Measurements from ENCODE around the gene SMC4. TPM values are rescaled to one million over a fixed set of nuclear protein-coding genes. Genes with fewer than 3 reads are reported as not detected.

The SMC4 gene
- total and polyA plus RNA-seq, 11 donors = 14.0 to 27.3 (median 18.4) TPM

DNA sequence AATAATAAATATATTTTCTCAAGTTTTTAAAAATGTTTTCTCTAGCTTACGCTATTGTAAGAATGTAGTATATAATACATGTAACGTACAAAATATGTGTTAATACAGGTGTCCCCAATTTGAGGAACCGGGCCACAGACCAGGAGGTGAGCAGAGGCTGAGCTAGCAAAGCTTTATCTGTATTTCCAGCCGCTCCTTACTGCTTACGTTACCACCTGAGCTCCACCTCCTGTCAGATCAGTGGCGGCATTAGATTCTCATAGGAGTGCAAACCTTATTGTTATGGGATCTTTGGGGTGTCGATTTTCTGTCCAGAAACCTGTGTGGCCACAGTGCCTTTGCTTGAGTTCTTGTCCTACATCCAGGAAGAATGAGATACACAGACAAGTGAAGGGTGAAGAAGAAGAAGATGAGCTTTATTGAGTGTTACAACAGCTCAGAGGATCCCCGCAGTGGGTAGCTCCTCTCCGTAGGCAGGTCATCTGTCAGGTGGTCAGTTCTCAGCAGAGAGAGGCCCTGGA, 60.1 kb downstream of the SMC4 start:
- Histone ChIP-seq H3K9me3 (no peaks in the 10 kb centered on the region), H3K4me3 (no peak overlapping the region), H3K27me3 (no peaks in the 10 kb centered on the region), H3K27ac (no peak overlapping the region), H3K36me3 (no peaks in the 10 kb centered on the region), H3K4me1 (no peaks in the 10 kb centered on the region)
- intact Hi-C loops (cut with DNase I) = no loop called here
- 89 to 95% (median 93%) methylated on average over 9 of the region's 9 CpGs for WGBS, 4 donors
- ATAC-seq (no peak), DNase-seq (no peak)
- TF ChIP-seq POLR2A (IDR thresholded peaks at IDR 0.05) = no peak
- TF ChIP-seq, protein P1, sequence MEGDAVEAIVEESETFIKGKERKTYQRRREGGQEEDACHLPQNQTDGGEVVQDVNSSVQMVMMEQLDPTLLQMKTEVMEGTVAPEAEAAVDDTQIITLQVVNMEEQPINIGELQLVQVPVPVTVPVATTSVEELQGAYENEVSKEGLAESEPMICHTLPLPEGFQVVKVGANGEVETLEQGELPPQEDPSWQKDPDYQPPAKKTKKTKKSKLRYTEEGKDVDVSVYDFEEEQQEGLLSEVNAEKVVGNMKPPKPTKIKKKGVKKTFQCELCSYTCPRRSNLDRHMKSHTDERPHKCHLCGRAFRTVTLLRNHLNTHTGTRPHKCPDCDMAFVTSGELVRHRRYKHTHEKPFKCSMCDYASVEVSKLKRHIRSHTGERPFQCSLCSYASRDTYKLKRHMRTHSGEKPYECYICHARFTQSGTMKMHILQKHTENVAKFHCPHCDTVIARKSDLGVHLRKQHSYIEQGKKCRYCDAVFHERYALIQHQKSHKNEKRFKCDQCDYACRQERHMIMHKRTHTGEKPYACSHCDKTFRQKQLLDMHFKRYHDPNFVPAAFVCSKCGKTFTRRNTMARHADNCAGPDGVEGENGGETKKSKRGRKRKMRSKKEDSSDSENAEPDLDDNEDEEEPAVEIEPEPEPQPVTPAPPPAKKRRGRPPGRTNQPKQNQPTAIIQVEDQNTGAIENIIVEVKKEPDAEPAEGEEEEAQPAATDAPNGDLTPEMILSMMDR (IDR thresholded peaks at IDR 0.05) = no peak

DNA sequence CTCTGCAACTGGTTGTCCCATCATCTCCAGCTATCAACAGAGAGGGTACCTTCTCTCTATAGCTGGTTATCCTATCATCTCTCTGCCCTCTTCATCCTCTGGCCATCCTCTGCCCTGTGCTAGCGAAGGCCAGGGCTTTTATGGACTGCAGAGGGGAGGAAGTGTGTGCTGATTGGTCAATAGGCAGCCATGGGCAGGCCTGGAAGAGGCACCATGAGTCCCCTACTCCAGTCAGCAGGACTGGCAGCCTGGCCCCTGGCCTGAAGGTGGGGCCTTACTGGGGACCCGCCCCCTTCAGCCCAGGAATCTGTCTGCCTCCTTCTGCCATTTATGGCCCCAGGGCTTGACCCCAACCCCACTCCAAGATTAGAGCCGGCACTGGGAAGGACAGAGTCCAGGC, 60.6 kb downstream of the SMC4 start:
- 72 to 83% (median 80%) methylated on average over 2 to 3 of the region's 3 CpGs for WGBS, 4 donors
- Histone ChIP-seq H3K36me3 (no peaks in the 10 kb centered on the region), H3K27ac (no peak overlapping the region), H3K4me3 (no peak overlapping the region), H3K9me3 (no peaks in the 10 kb centered on the region), H3K27me3 (no peaks in the 10 kb centered on the region), H3K4me1 (peaks cover 0 to 3% (median 0%) of the 10 kb centered on the region in 12 donors)
- no peak for TF ChIP-seq POLR2A (IDR thresholded peaks at IDR 0.05)
- TF ChIP-seq, protein P1 (IDR thresholded peaks at IDR 0.05) = no peak
- no peak for DNase-seq
- ATAC-seq = peak in 1 of 4 donors; percentile 29
- intact Hi-C loops (cut with DNase I) = no loop called here

- DNase-seq (no peak), ATAC-seq (no peak)
- H3K27me3 ChIP-seq = no peaks in the 10 kb centered on the region
- no peak overlapping the region for H3K4me3 ChIP-seq
- intact Hi-C loops (cut with DNase I) = no loop called here
- H3K4me1 ChIP-seq = peaks cover 0 to 3% (median 0%) of the 10 kb centered on the region in 12 donors
- no peak overlapping the region for H3K27ac ChIP-seq
- no peaks in the 10 kb centered on the region for H3K36me3 ChIP-seq
- no peaks in the 10 kb centered on the region for H3K9me3 ChIP-seq
- 88 to 95% (median 94%) methylated on average over 2 of the region's 2 CpGs for WGBS, 4 donors
- TF ChIP-seq, protein P1 (IDR thresholded peaks at IDR 0.05) = no peak
- TF ChIP-seq POLR2A (IDR thresholded peaks at IDR 0.05) = no peak
These were observed 64.9 kb downstream of the SMC4 start for GRCh38 chr3:160464321-160464720.

DNA sequence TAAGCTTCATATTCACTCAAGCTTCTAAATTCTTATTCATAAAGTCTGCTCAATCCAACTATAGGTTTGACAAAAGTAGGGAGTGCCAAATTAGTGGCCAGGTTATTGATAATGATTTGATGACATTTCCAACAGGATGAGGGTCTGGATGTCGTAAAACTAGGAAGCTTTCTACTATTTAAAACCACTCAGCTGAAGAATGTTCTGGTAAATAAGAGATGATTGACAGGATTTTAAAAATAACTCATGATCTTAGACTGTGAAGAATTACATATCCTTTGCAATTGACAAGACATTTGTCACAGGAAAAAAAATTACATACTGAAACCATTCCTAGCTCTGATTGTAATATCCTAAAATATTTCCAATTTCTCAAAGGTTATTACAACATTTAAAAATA, 65.5 kb downstream of the SMC4 start:
- TF ChIP-seq POLR2A (IDR thresholded peaks at IDR 0.05) = no peak
- TF ChIP-seq, protein P1 (IDR thresholded peaks at IDR 0.05) = no peak
- no peak for DNase-seq
- H3K36me3 ChIP-seq = no peaks in the 10 kb centered on the region
- WGBS, 4 donors = 34 to 46% (median 43%) methylated on average over 1 of the region's 1 CpG
- no peak overlapping the region for H3K27ac ChIP-seq
- no peak overlapping the region for H3K4me3 ChIP-seq
- no peaks in the 10 kb centered on the region for H3K27me3 ChIP-seq
- peaks cover 0 to 1% (median 0%) of the 10 kb centered on the region in 12 donors for H3K9me3 ChIP-seq
- intact Hi-C loops (cut with DNase I) = no loop called here
- H3K4me1 ChIP-seq = peaks cover 0 to 3% (median 0%) of the 10 kb centered on the region in 12 donors
- no peak for ATAC-seq

Data from heart left ventricle (tissue), 16 donors.